HG02884 (cell line): ENCODE data around the gene FHOD3.
"Not testable (repeated sequence)": the region's sequence is repeated elsewhere in the genome, so short reads cannot be mapped to it uniquely, and the experiment has no call there.

Experiments used
- ATAC-seq: cut with Tn5 transposase; IDR thresholded peaks from one replicate; pipeline ENCODE4 v1.9.1; 2021; ENCODE audit warnings: mild to moderate bottlenecking, moderate library complexity; ENCODE audit not compliant: unreplicated experiment

FHOD3 gene

DNA sequence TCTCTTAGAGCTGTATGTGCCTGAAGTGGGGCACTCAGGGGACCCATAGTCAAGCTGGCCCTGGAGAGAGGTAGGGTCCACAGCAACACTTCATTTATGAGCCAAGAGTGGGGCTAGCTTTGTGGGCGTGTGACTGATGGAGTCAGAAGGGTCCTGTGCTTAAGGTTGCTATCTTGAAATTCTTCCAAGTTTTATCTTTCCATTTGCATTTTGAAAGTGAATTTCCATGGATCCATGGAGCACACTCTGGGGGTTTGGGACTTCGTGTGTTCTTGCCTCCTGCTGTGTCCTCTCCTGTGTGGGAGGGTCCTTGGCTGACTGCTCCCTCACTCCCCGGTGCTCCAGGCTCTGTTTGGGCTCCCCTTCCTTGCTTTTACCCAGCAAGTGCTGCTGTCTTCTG is 50.8 kb downstream of the FHOD3 start:
- no peak for ATAC-seq

DNA sequence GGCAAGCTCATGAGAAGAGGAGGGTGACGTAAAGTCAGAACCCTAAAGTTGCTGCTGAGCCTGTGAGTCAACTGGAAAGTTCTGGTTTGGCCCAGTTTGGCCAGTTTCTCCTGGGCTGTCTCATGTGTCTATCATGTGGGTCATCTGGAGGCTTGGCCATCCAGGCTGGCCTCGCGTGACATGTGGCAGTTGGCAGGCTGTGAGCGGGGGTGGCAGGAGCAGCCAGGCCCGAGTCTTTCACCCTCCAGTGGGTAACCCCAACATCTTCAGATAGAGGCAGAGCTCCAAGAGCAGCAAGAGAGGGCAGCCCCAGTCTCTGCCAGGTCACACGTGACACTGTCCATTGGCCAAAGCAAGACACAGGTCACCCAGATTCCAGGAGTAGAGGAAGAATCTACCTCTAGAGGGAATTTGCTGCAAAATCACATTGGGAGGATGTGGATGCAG is 51.5 kb downstream of the FHOD3 start:
- no peak for ATAC-seq

DNA sequence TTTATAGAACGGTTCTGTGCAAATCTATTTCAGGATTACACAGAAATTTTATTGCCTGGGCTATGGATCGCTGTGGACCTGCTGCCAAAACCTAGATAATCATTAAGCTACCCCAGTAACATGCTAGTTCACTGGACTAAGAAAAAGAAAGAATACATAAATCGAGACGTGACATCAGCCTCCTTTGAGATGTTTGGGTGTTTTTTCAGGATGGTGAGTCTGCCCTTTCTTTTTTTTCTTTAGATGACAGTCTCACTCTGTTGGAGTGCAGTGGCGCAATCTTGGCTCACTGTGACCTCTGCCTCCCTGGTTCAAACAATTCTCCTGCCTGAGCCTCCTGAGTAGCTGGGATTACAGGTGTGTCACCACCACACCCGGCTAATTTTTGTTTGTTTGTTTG is 52.0 kb downstream of the FHOD3 start:
- no peak for ATAC-seq

DNA sequence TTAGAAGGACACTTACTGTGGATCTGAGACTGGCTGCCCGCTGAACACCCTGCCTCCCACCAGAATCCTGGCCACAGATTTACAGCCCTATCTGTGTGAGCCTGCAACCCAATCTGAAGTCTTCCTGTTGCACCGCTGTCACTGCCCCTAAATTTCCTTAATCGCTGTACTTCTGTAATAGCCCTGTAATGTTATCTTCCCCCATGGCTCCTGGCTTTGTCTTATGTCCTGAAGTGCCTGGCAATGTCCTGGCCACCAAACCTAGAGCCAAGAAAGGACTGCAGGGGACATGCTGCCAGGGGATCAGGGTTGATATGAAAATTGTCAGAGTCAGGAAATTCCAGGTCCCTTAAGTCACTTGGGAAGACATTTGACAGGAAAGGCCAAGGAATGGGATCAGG is 52.7 kb downstream of the FHOD3 start:
- ATAC-seq, result no peak

DNA sequence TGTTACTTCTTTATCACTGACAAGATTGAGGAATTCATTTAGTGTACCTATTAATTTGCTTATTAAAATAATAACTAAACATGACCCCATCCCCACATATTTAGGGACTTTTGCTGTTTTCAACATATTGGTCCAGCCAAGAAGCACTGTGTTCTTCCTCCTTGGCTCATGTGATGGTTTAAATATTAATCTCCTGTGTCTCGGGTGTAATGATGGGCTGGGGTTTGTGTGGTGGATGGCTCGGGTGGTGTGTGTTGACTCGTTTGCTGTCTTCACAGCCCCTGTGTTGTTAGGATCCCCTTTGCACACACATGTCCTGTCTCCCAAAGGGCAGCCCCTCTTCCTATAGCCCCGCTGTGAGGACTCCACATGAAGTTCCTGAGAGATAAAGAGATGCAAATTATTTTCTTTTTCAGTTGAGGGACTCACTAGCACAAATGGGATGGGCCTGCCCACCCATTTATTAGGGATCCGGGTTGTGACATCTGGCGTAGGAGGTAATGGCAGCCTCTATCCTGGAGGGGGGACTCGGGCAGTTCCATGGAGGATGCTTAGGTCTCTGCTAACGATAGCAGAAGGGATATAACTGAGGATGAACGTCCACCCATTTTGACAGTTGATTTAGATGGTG is 53.4 kb downstream of the FHOD3 start:
- ATAC-seq, result no peak

DNA sequence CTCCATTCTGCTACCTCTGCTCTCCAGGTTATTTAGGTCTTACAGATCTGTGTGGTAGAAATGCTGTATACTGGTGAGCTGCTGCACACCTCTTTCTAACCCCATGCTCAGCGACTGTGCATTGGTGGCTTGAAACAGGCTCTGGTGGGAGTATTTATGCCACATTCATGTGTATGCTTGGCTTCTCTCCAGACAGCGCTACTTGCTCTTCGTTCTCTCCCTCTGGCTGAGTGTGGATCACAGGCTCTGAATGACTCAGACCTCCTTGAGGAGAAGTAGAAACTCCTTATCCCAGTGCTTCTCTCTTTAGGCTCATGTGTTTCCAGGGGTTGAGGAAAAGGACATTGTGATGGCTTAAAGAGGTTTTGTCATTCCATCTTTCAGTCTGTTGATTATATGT is 54.9 kb downstream of the FHOD3 start:
- ATAC-seq, result no peak

DNA sequence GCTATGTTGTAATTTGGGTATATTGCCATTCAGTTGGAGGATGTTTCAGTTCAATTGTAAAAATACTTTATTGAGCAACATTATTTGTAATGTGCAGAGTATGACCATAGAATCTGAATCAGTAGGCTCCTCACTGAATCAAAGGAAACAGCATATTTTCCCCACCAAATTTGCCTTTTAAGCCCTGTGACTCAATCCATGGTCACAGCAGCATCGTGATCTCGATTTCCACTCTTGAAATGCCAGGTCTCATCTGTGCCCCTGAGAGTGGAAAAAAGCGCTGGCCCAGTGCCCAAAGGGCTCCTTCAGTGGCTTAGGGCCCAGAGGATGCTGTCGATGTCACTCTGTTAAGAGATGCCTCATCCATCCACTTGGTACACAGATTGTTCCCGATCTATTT is 57.5 kb downstream of the FHOD3 start:
- ATAC-seq, result no peak

DNA sequence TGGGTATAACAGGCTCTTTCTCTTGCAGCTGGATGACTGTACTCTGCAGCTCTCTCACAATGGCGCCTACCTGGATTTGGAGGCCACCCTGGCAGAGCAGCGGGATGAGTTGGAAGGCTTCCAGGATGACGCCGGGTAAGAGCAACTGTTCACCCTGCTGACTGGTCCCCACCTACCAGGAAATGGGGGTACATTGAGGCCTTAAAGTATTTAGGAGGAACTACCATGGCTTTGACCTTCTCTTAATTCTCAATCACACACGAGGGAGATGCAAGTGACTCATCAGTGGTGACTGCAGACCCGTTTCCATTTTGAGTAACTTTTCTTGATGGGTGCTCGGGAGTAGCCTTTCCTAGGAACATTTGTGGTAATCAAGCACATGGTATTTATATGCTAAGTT is 58.0 kb downstream of the FHOD3 start:
- no peak for ATAC-seq

DNA sequence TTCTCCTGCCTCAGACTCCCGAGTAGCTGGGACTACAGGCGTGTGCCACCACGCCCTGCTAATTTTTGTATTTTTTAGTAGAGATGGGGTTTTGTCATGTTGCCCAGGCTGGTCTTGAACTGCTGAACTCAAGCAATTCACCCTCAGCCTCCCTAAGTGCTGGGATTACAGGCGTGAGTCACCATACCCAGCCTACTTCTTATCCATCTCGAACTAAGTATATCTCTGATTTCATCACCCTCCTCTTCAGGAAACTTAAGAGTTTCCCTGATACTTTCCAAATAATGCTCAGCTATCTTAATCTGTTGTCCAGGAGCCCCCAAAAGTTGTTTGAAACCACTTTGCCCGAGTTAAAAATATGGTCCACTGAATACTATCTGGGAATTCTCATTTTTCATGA is 59.2 kb downstream of the FHOD3 start:
- not testable (repeated sequence) for ATAC-seq

DNA sequence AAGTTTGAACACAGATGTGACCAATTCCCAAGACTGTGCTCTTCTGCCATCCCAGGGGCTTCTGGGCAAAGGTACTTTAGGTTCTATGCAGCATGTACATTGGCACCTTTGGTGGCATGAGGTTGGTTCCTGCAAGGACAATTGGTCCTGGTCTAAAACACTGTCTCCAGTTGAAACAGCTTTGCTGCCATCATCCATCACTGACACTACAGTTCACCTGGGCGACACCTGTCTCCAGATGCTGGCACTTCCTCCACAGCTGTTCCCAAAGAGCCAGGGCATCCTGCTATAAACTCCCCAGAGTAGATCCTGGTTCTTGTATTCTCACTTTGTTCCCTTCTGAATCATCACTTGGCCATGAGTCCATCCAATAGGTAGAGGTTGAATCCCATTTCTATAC is 60.6 kb downstream of the FHOD3 start:
- no peak for ATAC-seq

DNA sequence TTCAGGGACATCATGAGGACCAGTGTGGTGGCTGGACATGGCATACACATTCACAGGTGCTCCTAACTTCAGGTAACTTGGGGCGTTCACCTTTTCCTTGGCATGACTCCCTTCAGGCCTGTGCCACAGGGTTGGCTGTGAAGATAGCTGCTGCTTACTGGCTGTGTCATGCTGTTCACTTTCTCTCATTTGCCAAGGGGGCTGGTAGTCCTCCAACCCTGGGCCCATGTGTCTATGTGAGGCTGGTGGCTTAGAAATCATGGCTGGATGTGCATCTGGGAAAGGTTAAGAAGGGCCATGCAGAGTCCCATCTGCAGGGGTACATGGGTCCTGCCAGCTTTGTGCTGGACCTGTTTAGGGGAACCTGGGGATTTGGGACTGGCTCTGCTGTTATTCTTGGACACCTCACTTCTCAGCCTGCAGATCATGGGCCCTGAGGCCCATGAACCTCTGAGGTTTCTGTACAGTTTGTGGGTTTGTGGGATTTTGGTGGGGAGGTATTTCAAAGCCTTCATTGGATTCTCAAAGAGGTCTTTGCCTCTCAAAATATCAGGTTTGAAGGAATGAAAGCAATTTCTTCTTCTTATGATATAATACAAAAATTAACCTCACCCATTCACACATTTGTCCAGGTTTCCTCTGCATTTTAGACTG is 62.9 kb downstream of the FHOD3 start:
- ATAC-seq, result no peak

DNA sequence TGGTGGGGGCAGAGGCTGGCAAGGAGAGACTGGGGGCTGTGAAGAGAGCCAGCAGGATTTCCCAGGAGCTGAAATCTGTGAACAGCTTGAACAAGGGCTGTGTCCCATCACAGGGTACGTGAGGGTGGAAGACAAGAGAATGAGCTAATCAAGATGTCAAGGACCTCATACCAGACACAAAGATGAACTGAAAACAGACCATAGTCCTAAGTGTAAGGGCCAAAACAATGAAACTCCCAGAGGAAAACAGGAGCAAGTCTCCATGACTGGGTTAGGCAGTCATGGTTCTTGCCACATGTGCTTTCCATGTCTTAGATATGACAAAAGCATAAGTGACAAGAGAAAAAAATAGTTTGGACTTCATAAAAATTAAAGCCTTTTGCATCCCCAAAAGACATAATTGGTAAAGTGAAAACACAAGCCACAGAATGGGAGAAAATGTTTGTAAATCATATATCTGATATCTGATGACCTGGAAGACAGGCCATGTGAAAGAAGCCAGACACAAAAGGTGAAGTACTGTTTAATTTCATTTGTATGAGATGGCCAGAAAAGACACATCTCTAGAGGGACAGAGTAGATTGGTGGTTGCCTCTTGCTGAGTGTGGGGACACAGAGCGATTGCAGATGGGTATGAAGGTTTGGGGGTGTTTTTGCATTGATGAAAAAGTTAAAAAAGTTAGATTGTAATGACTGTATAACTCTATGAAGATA is 67.6 kb downstream of the FHOD3 start:
- ATAC-seq, result no peak

DNA sequence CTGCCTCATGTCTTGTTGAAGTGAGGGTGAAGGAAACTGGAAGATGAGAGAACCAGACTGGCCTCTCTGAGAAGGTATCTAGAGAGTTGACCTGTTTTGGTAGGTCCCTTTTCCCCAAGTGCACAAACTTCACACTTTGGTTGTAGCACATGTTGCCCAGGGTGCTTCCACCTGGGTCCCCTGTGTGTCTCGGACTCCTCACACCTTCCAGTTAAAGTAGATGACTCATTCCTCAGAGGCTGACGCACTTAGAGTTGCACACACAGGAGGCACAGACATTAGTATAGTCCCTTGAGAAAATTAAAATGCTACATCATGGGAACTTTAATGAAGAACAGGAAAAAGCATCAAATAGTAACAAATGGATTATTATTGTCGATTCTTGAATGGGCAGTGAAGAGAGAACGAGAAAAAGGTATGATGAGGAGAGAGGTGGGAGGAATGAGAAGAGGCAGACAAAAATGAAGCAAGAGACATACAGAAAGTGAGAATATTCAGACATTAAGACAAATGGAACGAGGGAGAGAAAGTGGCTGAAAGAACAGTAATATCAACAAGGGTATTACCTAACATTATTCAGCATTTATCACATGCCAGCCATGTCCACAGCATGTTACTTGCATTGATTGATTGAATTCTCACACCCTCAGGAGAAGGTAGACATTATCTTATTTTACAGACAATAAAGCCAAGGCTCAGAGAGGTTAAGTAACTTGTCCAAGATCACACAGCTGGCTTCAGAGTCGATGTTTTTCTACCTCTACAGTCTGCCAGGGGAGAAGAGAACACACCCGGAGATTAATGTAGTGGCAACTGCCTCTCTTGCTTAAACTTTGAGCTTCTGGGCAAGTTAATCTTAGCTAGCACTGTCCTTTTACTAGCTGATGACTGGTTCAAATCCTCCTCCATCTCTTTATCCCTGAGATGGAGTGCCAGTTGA is 68.6 kb downstream of the FHOD3 start:
- ATAC-seq, result no peak

DNA sequence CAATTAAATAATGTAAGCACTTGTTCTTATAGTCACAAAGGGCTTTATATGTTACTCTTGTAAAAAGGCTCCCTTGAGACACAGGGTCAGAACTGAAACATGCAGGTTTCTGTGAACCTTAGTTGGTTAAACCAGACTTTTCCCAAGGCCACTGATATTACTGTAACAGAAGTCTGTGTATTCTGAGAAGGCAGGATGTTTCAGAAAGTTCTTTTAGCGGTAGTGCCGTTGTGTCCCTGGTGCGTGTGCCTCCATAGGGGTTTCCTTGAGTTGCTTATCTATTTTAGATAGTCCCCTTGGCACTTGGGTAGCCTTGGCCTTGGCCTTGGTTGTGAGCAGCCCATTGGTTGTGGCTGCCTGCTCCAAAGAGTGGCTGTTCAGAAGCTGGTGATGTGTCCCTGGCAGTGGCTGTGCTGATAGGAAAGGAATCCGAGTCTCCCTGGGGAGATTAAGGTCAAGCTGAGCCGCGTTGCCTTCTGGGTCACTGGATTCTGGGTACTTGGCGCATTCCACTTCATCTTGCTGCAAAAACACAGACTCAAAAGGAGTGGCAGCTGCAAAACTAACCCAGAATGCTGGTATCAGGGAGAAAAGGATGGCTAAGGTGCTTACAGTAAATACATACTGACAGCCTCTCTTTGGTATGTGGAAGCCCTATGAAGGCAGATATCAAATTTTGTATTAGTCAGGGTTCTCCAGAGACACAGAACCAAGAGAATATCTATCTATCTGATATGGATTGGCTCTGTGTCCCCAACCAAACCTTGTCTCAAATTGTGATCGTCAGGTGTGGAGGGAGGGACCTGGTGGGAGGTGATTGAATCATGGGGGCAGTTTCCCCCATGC is 69.7 kb downstream of the FHOD3 start:
- no peak for ATAC-seq

DNA sequence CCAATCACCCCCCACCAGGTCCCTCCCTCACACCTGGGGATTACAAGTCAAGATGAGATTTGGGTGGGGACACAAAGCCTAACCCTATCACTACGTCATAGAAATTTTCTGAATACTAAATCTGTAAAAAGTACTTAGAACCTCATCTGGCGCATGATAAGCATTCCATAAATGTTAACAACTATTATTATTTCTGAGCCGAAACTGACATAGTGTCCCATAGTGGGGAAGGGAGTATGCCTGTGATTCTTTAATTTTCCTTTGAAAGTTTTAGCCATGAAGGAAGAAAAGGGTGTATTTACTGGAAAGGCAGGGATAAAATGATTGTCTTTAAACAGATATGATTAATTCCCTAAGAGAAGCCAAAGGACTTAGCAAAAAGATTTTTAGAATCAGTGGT is 71.4 kb downstream of the FHOD3 start:
- ATAC-seq, result no peak

DNA sequence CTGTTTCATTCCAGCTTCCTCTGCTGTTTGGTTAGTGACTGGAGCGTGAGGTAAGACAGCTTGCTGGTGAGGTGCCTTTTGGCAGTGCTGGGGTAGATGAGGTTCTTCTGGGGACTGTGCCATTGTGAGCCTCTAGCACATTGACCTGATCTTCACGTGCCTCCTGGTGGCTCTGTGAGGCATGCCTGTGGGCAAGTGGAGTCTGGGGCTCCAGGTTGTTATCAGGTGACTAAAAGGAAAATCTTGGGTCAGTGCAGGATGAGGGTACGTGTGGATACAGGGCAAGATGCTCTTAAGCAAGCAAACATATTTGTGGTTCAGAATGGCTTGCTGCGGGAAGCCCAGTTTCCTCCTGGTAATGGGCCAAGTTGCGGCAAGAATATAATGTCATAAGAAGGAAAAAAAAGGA is 75.4 kb downstream of the FHOD3 start:
- ATAC-seq, result no peak

DNA sequence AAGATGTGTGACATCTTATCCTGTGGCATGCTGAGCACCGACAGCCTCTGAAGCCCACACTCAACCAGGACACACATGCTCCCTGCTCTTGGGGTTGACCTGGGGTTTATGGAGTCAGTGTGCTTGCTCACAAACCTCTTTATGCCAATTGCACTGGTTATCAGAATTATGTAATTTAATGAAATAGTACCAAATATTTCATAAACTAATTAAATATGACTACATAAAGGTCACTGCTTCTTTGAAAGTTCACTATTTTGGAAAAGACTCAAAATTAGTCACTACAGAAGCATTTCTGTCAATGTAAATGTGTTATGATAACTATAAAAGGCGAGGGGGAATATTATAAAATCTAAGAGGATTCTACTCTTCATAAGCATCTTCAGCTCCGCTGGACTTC is 76.7 kb downstream of the FHOD3 start:
- ATAC-seq, result no peak

DNA sequence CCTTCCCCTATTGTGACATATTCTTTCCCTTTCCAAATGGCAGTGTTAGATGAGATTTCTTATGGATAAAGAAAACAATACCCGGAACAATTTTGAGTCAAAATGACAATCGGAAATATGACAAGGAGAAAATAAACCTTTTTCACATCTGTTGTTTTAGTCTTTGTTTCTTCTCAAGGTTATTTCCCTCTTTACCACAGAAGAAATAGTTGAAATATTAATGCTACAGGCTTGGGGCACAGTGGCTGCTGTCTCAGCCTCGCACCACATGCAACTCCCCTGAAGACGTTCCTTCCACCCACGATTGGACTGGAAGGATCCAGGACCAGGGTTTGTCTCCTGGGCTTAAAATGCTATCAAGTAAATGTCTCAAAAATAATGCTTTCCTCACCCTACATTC is 77.6 kb downstream of the FHOD3 start:
- ATAC-seq, result no peak

DNA sequence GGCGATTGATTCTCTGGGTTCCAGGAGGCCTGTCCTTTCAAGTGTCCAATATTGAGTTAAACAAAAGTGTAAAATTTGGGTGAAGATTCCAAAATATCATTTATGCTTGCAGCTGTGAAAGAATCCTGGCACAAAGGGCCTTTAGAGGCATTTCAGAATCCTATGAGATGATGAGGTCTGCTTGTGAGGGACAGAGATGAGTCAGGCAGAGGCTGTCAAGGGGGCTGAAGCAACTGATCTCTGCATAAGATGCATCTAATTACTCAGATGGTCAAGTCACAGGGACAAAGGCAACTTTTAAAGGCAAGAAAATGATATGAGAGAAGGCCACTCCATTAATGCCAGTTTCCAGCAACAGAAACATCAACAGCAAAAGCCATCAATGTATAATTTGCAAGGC is 78.8 kb downstream of the FHOD3 start:
- ATAC-seq, result no peak

DNA sequence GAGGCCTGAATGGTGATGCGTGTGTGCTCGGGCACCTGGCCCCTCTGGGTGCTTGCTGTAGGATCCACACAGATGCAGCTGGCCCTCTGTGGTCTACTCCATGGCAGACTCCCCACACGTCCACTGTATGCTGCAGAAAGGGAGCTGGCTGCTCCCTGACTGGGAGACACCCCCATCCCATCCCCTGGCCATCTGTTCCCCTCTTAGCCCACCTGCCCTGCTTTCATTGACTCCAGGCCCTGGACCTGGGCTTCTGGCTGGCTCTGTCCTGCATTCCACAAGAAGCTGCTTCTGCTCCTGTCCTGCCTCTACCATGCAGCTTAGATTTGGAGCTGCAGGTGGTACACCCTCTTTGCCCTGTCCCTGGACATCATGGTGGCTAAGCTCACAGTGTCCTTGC is 80.1 kb downstream of the FHOD3 start:
- no peak for ATAC-seq
